IPS-20b (cell line): ENCODE data around the gene ARMC2.

ENCODE experiments used
- H3K27ac ChIP-seq: one replicate; pipeline ENCODE4 v1.5.1; 2013; ENCODE audit warnings: low read length
- H3K27me3 ChIP-seq: 2 replicates; pipeline ENCODE4 v1.6.1; 2013; ENCODE audit warnings: mild to moderate bottlenecking, low read length, inconsistent platforms; ENCODE audit not compliant: insufficient read depth
- H3K36me3 ChIP-seq: 2 replicates; pipeline ENCODE4 v1.6.1; 2013; ENCODE audit warnings: low read depth, mild to moderate bottlenecking, inconsistent platforms, low read length, moderate library complexity; ENCODE audit not compliant: insufficient read depth
- H3K4me1 ChIP-seq: 2 replicates; pipeline ENCODE4 v1.6.1; 2013; ENCODE audit warnings: mild to moderate bottlenecking, control low read depth, inconsistent platforms, low read length, moderate library complexity; ENCODE audit not compliant: insufficient read depth
- H3K4me3 ChIP-seq: 2 replicates; pipeline ENCODE4 v1.5.1; 2013; ENCODE audit warnings: mild to moderate bottlenecking, low read length, inconsistent platforms
- H3K9ac ChIP-seq: 2 replicates; pipeline ENCODE4 v1.6.1; 2013; ENCODE audit warnings: low read depth, mild to moderate bottlenecking, inconsistent platforms, low read length, moderate library complexity
- H3K9me3 ChIP-seq: 2 replicates; pipeline ENCODE4 v1.6.1; 2013; ENCODE audit warnings: mild to moderate bottlenecking, low read depth, low read length, inconsistent platforms; ENCODE audit not compliant: insufficient read depth

The ARMC2 gene, protein sequence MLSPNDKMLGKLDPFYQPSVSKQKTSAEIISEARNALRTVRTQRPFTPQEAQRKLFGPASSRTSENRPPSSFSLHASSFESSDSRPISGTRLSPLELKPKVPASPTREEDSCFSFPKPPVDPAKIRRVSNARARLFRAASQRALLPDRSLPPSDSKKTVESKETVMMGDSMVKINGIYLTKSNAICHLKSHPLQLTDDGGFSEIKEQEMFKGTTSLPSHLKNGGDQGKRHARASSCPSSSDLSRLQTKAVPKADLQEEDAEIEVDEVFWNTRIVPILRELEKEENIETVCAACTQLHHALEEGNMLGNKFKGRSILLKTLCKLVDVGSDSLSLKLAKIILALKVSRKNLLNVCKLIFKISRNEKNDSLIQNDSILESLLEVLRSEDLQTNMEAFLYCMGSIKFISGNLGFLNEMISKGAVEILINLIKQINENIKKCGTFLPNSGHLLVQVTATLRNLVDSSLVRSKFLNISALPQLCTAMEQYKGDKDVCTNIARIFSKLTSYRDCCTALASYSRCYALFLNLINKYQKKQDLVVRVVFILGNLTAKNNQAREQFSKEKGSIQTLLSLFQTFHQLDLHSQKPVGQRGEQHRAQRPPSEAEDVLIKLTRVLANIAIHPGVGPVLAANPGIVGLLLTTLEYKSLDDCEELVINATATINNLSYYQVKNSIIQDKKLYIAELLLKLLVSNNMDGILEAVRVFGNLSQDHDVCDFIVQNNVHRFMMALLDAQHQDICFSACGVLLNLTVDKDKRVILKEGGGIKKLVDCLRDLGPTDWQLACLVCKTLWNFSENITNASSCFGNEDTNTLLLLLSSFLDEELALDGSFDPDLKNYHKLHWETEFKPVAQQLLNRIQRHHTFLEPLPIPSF

DNA sequence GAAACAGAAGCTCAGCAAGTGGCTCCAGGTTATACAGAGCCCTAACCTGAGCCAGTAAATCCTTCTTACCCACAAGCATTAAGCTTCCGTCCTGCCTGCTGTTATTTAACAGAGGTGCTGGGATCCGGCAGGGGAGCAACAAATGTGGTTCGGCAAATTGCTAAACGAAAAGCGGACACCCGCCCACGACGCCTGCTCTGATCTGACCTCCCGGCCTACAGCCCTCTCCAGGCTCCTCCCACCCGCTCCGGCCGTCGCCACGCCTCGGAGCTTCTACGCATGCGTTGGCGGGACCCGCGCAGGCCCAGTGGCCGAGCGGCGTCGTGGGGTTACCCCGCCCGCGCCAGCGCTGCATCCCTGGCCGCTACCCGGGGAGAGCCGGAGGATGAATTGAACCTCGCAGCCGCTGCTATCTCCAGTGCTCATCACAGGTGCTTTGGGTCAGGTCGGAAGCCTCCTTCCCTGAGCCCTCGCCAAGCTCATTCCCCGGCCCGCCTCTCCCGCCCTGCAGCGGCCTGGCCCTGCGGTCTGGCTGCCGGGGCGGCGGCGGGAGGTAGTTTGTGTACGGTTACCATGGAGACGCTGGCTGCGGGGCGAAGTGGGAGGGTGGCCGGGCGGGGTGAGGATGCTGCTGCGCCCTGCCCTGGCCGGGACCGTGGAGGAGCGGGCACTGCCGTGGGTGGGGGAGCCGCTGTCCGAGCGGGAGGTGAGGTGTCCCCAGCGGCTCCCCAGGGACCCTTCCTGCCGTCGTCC is at the start of gene ARMC2:
ARMC2 (plus strand) TSS at position 307 of the 753 bp plus-strand sequence. CDS start 5,846 bp downstream, outside the sequence.
- H3K4me3 ChIP-seq, result peak within 1 kb of the TSS; percentile 96
- H3K36me3 ChIP-seq, result no peaks in the 10 kb centered on the region
- peak within 1 kb of the TSS; percentile 18 for H3K27ac ChIP-seq
- peak within 1 kb of the TSS; percentile 82 for H3K9ac ChIP-seq
- H3K9me3 ChIP-seq, result no peaks in the 10 kb centered on the region
- no peaks in the 10 kb centered on the region for H3K27me3 ChIP-seq
- H3K4me1 ChIP-seq, result peaks cover 7% of the 10 kb centered on the region; the same call in 1 of the 2 replicates

DNA sequence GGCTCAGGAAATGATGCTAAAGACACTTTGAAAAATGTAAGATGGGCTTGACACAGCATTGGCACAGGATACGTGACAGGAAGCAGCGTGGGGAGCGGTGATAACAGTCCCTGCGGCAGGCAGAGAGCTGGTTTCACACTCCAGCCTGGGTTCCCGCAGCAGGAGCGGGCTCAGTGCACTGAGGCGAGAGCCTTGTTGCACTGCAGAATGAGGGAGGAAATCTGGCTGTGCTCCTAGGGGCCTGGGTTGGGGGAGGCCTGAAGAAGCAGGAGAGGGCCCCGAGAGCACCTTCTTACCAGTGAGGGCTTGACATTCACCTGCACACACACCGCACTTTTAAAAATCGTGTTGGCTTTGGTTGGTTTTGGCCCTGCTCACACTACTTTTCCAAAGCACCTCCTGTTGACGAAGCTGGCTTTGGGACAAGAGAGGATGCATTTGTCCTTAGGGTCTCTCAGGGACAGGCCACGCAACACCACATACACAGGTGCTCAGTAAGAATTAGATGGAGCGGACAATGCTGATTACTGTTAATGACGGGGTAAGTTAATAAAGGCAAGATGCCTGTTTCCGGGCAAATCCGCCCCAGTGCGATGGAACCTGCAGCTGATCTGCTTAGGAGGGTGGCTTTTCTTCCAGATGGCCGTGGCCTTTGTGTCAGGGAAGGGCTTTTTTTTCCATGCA is 49.4 kb upstream of the ARMC2 start:
- H3K9me3 ChIP-seq, result no peaks in the 10 kb centered on the region
- no peak overlapping the region for H3K4me3 ChIP-seq
- H3K9ac ChIP-seq, result no peak overlapping the region
- H3K27ac ChIP-seq, result no peak overlapping the region
- H3K27me3 ChIP-seq, result no peaks in the 10 kb centered on the region
- no peaks in the 10 kb centered on the region for H3K36me3 ChIP-seq
- H3K4me1 ChIP-seq, result no peaks in the 10 kb centered on the region

DNA sequence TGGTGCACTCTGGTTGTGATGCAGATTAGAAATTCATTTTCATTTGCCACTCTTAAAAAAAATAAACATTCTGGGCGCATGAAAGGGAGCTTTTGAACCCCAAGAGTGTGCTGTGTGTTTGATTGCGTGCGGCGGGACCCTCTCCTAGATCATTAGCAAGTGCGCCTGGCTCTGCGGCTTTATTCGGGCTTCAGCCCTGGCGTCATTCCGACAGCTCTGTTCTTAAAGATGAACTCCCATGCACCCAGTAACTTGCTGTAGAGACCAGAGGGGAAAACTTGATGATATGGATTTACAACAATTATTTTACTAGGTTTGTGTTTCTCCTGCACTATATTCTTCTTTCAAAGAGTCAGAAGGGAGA is 48.9 kb upstream of the ARMC2 start:
- Histone ChIP-seq H3K9me3 (no peaks in the 10 kb centered on the region), H3K27ac (no peak overlapping the region), H3K27me3 (no peaks in the 10 kb centered on the region), H3K4me3 (no peak overlapping the region), H3K4me1 (no peaks in the 10 kb centered on the region), H3K9ac (no peak overlapping the region), H3K36me3 (no peaks in the 10 kb centered on the region)

DNA sequence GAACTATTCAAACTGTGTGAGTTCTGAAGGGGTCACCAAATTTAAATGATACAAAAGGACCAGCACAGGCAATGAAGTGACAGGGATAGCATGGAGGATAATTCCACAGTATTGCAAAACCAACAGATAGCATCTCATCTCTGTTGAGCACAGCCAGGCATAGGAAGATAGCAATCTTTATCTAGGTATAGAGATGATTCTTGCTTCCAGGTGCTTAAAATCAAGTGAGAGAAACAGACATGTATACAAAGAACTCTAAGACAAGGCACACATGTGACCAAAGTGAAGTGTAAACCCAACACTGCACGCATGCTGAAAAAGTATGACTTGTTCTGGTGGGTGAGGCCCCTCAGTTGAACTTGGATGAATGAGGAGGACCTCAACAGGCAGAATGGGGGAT is 48.4 kb upstream of the ARMC2 start:
- Histone ChIP-seq H3K27me3 (no peaks in the 10 kb centered on the region), H3K27ac (no peak overlapping the region), H3K36me3 (no peaks in the 10 kb centered on the region), H3K4me3 (no peak overlapping the region), H3K4me1 (no peaks in the 10 kb centered on the region), H3K9me3 (no peaks in the 10 kb centered on the region), H3K9ac (no peak overlapping the region)

DNA sequence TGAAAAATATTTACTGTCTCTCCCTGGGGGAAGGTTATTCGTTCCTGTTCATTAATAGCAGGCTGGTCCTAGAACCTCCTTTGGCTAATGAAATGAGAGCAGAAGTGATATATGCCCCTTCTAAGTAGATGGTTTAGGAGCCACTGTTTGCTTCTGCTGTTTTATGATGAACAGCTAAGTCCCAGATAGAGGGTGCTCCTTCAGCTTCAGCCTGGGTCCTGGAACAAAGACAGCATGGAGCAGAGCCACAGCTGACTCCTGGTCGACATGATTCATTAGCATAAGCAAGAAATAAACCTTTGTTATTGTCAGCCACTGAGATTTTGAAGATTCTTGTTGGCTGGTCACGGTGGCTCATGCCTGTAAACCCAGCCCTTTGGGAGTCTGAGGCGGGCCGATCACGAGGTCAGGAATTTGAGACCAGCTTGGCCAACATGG is 47.8 kb upstream of the ARMC2 start:
- no peaks in the 10 kb centered on the region for H3K9me3 ChIP-seq
- H3K9ac ChIP-seq, result no peak overlapping the region
- no peak overlapping the region for H3K27ac ChIP-seq
- H3K4me1 ChIP-seq, result no peaks in the 10 kb centered on the region
- no peak overlapping the region for H3K4me3 ChIP-seq
- no peaks in the 10 kb centered on the region for H3K27me3 ChIP-seq
- no peaks in the 10 kb centered on the region for H3K36me3 ChIP-seq

DNA sequence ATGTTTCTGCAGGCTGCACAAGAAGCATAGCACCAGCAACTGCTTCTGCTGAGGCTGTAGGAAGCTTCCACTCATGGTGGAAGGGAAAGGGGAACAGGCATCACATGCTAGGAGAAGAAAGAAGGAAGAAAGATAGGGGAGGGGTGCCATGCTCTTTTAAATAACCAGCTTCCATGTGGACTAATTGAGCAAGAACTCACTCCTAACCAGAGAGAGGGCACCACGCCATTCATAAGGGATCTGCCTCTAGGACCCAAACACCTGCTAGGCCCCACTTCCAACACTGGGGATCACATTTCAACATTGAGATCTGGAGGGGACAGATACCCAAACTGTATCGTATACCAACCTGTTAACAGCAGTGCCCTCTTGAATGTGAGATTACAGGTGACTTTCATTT is 46.9 kb upstream of the ARMC2 start:
- Histone ChIP-seq H3K27me3 (no peaks in the 10 kb centered on the region), H3K9ac (no peak overlapping the region), H3K4me1 (no peaks in the 10 kb centered on the region), H3K4me3 (no peak overlapping the region), H3K27ac (no peak overlapping the region), H3K9me3 (no peaks in the 10 kb centered on the region), H3K36me3 (no peaks in the 10 kb centered on the region)

DNA sequence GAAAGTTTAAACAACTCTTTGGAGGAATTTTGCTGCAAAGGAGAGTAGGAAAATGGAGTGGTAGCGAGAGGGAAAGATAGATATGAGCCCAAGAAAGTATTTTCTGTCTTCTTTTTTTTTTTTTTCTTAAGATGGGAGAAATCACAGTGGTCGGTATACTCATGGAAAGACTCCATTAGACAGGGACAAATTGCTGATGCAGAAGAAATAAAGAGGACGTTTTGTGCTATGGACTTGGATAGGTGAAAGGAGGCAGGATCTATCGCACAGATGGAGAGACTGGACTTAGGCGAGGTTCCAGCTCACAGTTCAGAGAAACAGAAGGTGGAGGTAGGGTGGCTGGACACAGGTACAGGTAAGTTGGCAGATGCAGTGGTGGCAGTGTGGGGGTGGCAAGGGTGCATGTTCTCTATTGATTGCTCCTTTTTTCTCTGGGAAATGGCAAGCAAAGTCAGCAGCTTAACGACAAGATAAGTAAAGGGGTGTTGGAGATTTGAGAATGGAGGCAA is 44.2 kb upstream of the ARMC2 start:
- no peaks in the 10 kb centered on the region for H3K36me3 ChIP-seq
- no peaks in the 10 kb centered on the region for H3K4me1 ChIP-seq
- H3K27ac ChIP-seq, result no peak overlapping the region
- no peak overlapping the region for H3K9ac ChIP-seq
- no peaks in the 10 kb centered on the region for H3K9me3 ChIP-seq
- no peak overlapping the region for H3K4me3 ChIP-seq
- no peaks in the 10 kb centered on the region for H3K27me3 ChIP-seq

DNA sequence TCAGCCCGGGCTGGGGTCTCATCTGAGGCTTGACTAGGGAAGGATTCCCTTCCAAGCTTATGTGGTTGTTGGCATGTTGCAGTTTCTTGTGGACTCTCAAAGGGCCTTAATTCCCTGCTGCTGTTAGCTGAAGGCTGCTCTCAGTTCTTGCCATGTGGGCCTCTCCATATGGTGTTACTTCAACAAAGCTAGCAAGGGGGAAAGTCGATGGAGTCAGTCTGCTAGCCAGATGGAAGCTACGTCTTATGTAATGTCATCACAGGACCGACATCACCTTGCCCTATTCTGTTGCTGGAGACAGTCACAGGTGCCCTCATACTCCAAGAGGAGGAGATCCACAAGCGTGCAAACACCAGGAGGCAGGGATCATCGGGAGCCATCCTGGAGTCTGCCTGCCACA is 43.3 kb upstream of the ARMC2 start:
- Histone ChIP-seq H3K4me1 (no peaks in the 10 kb centered on the region), H3K4me3 (no peak overlapping the region), H3K9ac (no peak overlapping the region), H3K27me3 (no peaks in the 10 kb centered on the region), H3K36me3 (no peaks in the 10 kb centered on the region), H3K27ac (no peak overlapping the region), H3K9me3 (no peaks in the 10 kb centered on the region)

DNA sequence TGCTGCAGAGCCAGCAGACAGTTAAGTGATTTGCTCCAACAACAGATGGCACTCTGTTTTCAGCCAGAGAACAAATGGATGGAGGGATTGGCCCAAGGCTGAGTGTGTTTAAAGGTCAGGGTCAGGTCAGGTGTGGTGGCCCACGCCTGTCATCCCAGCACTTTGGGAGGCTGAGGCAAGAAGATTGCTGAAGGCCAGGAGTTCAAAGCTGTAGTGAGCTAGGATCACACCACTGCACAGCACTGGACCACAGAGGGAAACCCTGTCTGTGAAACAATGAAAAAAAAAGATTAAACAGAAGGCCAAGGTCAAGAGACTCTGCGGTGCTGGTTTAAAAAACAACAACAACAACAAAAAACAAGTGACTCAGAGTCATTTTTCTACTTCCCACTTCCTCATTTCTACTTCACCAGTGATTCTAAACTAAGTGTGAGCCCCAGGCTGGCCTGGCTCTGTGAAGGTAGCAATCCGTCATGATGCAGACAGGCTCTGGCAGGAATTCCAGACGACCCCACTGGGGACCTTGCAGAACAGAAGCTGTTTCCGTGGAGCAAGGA is 42.5 kb upstream of the ARMC2 start:
- H3K9ac ChIP-seq, result no peak overlapping the region
- H3K4me1 ChIP-seq, result no peaks in the 10 kb centered on the region
- no peak overlapping the region for H3K4me3 ChIP-seq
- H3K27me3 ChIP-seq, result no peaks in the 10 kb centered on the region
- H3K27ac ChIP-seq, result no peak overlapping the region
- no peaks in the 10 kb centered on the region for H3K9me3 ChIP-seq
- no peaks in the 10 kb centered on the region for H3K36me3 ChIP-seq

DNA sequence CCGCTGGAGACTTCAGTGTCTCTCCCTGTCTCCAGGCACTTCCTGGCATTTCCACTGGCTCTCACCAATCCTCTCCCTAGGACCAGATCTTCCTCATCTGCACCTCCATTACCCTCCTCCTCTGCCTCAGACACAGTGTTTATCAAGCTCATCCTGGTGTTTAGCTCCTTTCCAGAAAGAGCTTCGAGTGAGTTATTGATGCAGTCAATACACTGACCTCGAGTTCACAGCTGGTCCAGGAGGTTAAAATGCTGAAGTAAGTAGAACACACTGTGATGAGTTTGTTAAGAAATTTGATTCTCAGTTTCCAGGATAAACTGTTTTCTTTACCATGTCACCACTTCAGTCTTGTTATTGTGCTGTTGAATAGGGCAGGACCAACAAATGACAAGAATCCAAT is 42.1 kb upstream of the ARMC2 start:
- no peaks in the 10 kb centered on the region for H3K9me3 ChIP-seq
- H3K4me1 ChIP-seq, result no peaks in the 10 kb centered on the region
- no peak overlapping the region for H3K4me3 ChIP-seq
- no peaks in the 10 kb centered on the region for H3K36me3 ChIP-seq
- no peak overlapping the region for H3K9ac ChIP-seq
- H3K27me3 ChIP-seq, result no peaks in the 10 kb centered on the region
- no peak overlapping the region for H3K27ac ChIP-seq

DNA sequence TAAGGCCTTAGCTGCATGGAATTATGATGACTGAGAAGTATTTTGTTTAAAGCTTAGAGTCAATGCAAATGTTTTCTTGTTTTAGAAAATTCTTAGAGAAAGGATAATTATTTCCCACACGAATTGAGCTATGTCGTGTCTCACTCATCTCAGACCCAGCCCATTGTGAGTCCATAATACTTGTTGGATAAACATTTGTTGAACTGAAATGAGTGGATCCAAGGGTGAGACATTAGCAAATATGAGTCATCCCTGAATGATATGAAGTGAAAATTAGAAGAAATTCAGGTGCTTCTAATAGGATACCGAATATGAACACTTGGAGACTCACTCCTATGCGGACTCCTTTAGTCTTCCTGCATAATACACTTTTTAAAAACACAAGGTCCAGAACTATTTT is 41.6 kb upstream of the ARMC2 start:
- Histone ChIP-seq H3K9me3 (no peaks in the 10 kb centered on the region), H3K27me3 (no peaks in the 10 kb centered on the region), H3K36me3 (no peaks in the 10 kb centered on the region), H3K4me1 (no peaks in the 10 kb centered on the region), H3K27ac (no peak overlapping the region), H3K4me3 (no peak overlapping the region), H3K9ac (no peak overlapping the region)
